GM10266 (cell line): ENCODE data around the gene PRRC1.
A peak's percentile ranks its signal among the peaks of the same experiment; 100 is the strongest.

ENCODE experiments used
- DNase-seq: peaks from one replicate; pipeline ENCODE4 v3.0.0; 2012; ENCODE audit errors: extremely low spot score
- CTCF ChIP-seq: IDR thresholded peaks from 2 replicates; pipeline ENCODE4 v1.5.1; 2012; ENCODE audit warnings: mild to moderate bottlenecking, low read depth; ENCODE audit not compliant: control insufficient read depth, insufficient read depth; ENCODE audit errors: missing control alignments

PRRC1 gene

GRCh38 chr5:127571314-127572131, 54.1 kb downstream of the PRRC1 start:
- DNase-seq = peak; percentile 74
- TF ChIP-seq CTCF = no peak

- DNase-seq = no peak
Observed at GRCh38 chr5:127572930-127573329, 55.5 kb downstream of the PRRC1 start.

GRCh38 chr5:127574852-127575679, 57.6 kb downstream of the PRRC1 start:
- TF ChIP-seq CTCF = no peak
- DNase-seq = no peak

More at GRCh38 chr5:127572930-127573329, 55.5 kb downstream of the PRRC1 start:
- TF ChIP-seq CTCF = no peak

DNA sequence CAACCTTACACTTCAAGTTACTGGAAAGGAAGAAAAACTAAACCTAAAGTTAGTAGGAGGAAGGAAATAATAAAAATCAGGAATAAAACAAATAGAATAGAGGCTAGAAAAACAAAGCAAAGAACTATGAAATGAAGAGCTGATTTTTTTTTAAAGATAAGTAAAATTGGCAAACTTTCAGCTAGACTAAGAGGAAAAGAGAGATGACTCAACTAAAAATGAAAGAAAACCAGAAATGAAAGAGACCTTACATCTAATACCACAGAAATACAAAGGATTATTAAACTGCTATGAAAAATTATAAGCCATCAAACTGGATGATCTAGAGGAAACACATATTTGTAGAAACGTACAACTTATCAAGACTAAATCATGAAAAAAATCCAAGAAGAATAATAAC, 60.0 kb downstream of the PRRC1 start:
- TF ChIP-seq CTCF = no peak
- no peak for DNase-seq

GRCh38 chr5:127580731-127581130, 63.3 kb downstream of the PRRC1 start:
- no peak for TF ChIP-seq CTCF
- DNase-seq = no peak

- no peak for TF ChIP-seq CTCF
- no peak for DNase-seq
Observed at GRCh38 chr5:127581450-127581849, 64.0 kb downstream of the PRRC1 start.
